Spinal cord (tissue), 10 donors: Measurements from ENCODE around the gene GPANK1. TPM values are rescaled to one million over a fixed set of nuclear protein-coding genes. Genes with fewer than 3 reads are reported as not detected.

Experiments used
- DNase-seq, 6 donors: peaks; one replicate each; pipeline versions ENCODE4 v3.0.0 to v3.0.0-alpha.2; 2013 to 2015; ENCODE audit warnings: low spot score in 6 of 6, low read depth in 4 of 6
- H3K27ac ChIP-seq: one replicate; pipeline ENCODE4 v1.5.1; 2013; ENCODE audit warnings: low read depth, low read length, control low read depth
- H3K27me3 ChIP-seq: one replicate; pipeline ENCODE4 v1.6.1; 2013; ENCODE audit warnings: low read length; ENCODE audit not compliant: control insufficient read depth, insufficient read depth
- H3K36me3 ChIP-seq: one replicate; pipeline ENCODE4 v1.6.1; 2013; ENCODE audit warnings: low read length; ENCODE audit not compliant: control insufficient read depth, insufficient read depth
- H3K4me1 ChIP-seq: one replicate; pipeline ENCODE4 v1.6.1; 2013; ENCODE audit warnings: low read length; ENCODE audit not compliant: control insufficient read depth, insufficient read depth
- H3K4me3 ChIP-seq: one replicate; pipeline ENCODE4 v1.5.1; 2013; ENCODE audit warnings: low read depth, low read length, control low read depth
- H3K9me3 ChIP-seq: one replicate; pipeline ENCODE4 v1.6.1; 2013; ENCODE audit warnings: low read length; ENCODE audit not compliant: control insufficient read depth, insufficient read depth
- WGBS: methylation state at CpG from one replicate; pipeline ENCODE4 v1.1.5; 2013; ENCODE audit warnings: missing lambda C conversion rate; ENCODE audit not compliant: insufficient coverage; 5-methylcytosine and 5-hydroxymethylcytosine counted together
- polyA plus RNA-seq, 2 donors: library from polyadenylated mRNA; unstranded; fragments of 120-200 nt; gene quantifications; one replicate each; pipeline ENCODE4 v1.2.1, GENCODE V29; 2013; ENCODE audit not compliant: insufficient read length in 2 of 2
- total RNA-seq, 2 donors: library from RNA; depleted of rRNA in 1 of 2; stranded (reverse); fragments of 120-200 nt in 1 of 2; fragments of >200 nt in 1 of 2; gene quantifications; one replicate each; pipeline versions ENCODE4 v1.2.3 to v1.2.4, GENCODE V29; 2013 to 2014
- donor health status: healthy.

GPANK1 gene
- total and polyA plus RNA-seq, 4 donors = 9.1 to 19.9 (median 16.1) TPM

DNA sequence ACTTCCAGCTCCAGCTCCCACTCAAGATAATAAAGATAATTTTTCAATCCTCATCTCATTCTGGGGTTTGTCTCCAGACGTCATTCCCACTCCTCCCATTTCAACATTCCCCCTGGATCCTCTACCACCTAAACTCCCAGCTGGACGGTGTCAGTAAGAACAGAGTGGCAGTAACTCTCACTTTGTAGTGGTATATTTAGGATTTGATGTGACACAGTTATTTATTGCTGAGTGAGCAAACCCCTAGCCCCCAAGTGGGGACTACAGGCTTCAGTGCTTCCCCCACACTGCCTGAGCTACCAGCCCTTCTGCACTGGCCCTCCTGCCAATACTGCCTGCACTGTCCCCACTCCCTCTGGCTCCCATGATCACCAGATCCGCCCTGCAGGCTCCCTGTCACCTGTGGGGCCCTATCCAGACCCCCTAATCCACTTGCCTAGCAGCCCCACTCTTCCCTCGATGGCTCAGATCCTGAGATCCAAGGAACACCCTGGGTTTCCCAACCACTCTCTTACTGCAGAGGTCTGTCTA, 6.6 kb downstream of the GPANK1 start:
- Histone ChIP-seq H3K4me3 (no peak overlapping the region), H3K4me1 (peaks cover 45% of the 10 kb centered on the region), H3K27me3 (no peaks in the 10 kb centered on the region), H3K36me3 (peaks cover 42% of the 10 kb centered on the region), H3K27ac (no peak overlapping the region), H3K9me3 (no peaks in the 10 kb centered on the region)
- DNase-seq = no peak
- WGBS = 91% methylated on average over 2 of the region's 4 CpGs

DNA sequence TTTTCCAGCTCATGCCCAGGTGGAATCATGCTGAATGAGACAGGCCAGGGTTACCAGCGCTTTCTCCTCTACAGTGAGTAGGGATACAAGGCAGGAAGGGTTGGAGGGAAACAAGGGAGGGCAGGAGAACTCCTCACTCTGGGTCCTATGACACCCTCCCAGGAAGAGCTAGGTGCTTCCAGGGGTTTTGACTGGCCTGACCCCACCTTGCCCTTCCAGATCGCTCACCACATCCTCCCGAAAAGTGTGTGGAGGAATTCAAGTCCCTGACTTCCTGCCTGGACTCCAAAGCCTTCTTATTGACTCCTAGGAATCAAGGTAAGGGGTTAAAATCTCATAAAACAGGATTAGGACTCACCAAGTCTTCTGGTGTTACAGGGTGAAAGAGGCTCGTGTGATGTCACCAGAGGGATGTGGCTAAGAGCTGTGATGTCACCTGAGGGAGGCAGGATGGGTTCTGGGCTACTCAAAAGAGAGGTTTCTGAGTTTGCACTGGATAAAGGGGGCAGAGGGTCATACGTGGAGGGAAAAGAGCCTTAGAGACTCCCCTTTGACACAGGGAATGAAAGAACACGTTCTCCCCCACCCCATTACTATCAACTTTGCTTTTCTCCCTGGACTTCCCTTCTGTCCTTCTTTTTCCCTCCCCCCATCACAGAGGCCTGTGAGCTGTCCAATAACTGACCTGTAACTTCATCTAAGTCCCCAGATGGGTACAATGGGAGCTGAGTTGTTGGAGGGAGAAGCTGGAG, 7.2 kb downstream of the GPANK1 start:
- no peak for DNase-seq

DNA sequence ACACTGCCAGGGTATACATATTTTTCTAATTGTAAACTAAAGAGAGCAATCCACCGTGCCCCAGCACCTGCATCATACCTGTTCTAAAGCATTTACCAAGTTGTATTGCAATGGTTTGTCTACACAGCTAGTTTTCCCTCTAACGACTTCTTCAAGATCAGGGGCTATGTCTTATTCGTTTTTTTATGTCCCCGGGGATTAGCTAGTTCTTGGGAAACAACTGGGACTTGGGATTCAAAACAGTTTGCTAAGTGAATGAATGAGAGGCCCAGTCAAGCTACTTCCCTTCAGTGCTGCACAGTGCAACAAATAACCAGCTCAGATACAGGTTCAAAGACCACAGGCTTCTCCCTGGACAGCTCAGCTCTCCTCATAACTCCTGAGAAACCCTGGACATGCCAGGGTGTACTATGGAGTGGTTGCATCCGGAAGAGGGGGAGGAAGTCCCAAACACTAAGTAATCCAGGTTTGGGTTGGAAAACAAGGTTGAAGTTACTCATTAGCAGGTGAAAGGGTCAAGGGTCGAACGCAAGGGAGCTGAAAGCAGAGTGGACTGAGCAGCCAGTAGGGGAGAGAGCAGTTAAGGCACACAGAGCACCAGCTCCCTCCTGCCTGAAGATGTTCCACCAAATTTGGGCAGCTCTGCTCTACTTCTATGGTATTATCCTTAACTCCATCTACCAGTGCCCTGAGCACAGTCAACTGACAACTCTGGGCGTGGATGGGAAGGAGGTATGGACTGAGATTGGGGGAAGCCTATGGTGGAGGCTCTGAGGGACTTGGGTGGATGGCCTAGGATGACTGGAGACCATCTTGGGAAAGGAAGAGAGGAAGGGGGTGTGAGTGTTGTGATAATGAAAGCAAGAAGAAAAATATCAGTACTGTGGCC, 9.2 kb downstream of the GPANK1 start, which contains the start of gene APOM:
TSS of gene APOM (plus strand) at position 546 of the 889 bp plus-strand sequence. CDS start at position 619, 73 bp downstream.
- WGBS = 100% methylated on average over 4 of the region's 8 CpGs
- H3K9me3 ChIP-seq = no peaks in the 10 kb centered on the region
- DNase-seq = no peak
- H3K27me3 ChIP-seq = no peaks in the 10 kb centered on the region
- H3K36me3 ChIP-seq = peaks cover 25% of the 10 kb centered on the region
- no peak within 1 kb of the TSS for H3K4me3 ChIP-seq
- no peak within 1 kb of the TSS for H3K27ac ChIP-seq
- peaks cover 40% of the 10 kb centered on the region for H3K4me1 ChIP-seq

More for the DNA sequence above, 7.2 kb downstream of the GPANK1 start:
- H3K27me3 ChIP-seq = no peaks in the 10 kb centered on the region
- H3K36me3 ChIP-seq = peaks cover 38% of the 10 kb centered on the region
- no peak overlapping the region for H3K4me3 ChIP-seq
- H3K27ac ChIP-seq = no peak overlapping the region
- 93% methylated on average over 2 of the region's 6 CpGs for WGBS
- H3K4me1 ChIP-seq = peaks cover 43% of the 10 kb centered on the region
- H3K9me3 ChIP-seq = no peaks in the 10 kb centered on the region

DNA sequence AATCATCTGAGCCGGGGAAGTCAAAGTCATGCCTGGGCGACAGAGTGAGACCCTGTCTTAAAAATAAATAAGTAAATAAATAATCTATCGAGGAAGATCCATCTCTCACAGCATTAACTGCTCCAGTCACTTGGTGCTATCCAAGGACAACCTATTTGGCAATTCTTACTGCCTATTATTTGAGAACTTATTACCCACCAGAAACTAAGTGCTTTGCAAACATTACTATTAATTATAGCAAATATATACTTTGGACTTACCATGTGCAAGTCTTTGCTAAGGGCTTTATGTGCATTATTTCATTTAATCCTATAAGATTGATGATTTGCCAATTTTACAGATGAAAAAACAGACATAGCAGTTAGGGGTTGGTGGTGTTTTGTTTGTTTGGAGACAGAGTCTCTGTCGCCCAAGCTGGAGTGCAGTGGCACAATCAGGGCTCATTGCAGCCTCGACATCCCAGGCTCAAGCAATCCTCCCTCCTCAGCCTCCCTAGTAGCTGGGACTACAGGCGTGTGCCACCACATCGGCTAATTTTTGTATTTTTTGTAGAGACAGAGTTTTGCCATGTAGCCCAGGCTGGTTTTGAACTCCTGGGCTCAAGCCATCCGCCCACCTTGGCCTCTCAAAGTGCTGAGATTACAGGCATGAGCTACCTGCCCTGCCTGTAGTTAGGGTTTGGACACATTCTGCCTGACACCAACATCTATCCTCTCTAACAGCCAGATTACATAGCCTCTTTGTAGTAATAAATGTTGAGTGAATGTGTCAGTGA, 10.0 kb downstream of the GPANK1 start:
- peaks cover 34% of the 10 kb centered on the region for H3K4me1 ChIP-seq

DNA sequence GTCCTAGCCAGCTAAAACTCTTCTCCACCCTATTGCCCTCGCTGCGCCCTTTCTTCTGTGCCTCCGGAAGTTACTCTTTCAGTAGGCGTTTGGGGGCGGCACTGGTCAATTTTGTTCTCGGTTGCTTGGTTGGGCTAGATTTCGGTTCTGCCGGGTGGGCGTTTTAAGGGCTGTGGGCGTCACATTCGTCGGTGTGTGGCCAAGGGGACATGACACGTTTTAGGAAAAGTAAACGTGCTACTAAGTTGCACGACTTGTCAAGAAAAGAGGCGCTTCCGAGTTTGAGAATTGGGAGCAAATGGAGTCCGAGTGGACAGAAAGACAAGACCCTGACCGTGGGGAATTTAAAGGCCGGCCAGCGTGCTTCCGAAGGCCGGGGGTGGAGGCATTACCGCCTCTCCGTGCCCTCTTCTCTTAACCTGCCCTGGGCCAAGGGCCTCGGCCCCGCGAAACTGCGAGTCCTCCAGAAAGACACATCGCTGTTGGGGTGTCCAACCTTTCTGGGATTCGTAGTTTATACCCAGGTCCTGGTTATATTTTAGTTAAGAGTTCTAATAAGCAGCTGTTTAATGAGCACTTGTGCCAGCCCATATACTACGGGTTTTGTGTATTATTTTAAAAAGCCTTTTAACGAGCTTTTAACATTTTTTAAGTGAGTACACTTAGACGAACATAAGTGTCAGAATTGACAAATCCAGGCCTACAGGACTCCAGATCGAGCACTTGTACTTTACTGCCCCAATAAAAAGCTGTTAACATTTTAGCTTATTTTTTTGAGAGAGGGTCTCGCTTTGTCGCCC, 11.7 kb downstream of the GPANK1 start:
- H3K27me3 ChIP-seq = no peaks in the 10 kb centered on the region
- H3K27ac ChIP-seq = peak overlapping the region; percentile 99
- peak overlapping the region; percentile 98 for H3K4me3 ChIP-seq
- 1% methylated on average over 20 of the region's 37 CpGs for WGBS
- peaks cover 24% of the 10 kb centered on the region for H3K36me3 ChIP-seq
- DNase-seq = no peak
- no peaks in the 10 kb centered on the region for H3K9me3 ChIP-seq
- H3K4me1 ChIP-seq = peaks cover 19% of the 10 kb centered on the region

More for the DNA sequence above, 10.0 kb downstream of the GPANK1 start:
- Histone ChIP-seq H3K4me3 (no peak overlapping the region), H3K9me3 (no peaks in the 10 kb centered on the region), H3K36me3 (peaks cover 25% of the 10 kb centered on the region), H3K27me3 (no peaks in the 10 kb centered on the region), H3K27ac (no peak overlapping the region)
- DNase-seq = no peak
- WGBS = 100% methylated on average over 1 of the region's 8 CpGs

DNA sequence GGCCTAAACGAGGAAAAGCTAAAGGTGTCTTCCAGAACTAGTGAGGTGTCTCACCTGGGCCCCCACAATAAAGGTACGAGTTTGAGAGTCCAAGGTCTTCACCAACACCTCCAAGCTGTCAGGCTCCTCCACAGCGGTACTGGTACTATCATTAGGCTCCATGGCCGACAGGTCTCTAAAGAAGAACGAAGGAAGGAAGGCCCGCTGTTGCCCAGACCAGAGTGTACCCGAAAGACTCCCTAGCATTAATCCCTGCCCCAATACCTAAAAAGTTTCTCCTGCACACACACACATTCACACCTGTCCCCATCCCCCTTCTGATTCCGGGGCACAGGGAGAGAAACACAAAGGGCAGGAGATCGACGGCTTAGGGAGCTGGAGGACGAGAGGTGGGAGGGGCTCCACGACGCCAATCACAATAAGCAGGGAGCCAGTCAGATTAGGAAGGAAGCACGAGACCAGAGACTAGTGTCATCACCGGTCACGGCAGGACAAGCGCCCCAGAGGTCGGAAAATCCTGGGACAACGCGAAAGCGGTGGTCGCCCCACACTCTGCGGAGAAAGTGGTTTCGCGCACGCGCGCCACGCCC, 13.1 kb downstream of the GPANK1 start:
- WGBS = 5% methylated on average over 25 of the region's 29 CpGs

DNA sequence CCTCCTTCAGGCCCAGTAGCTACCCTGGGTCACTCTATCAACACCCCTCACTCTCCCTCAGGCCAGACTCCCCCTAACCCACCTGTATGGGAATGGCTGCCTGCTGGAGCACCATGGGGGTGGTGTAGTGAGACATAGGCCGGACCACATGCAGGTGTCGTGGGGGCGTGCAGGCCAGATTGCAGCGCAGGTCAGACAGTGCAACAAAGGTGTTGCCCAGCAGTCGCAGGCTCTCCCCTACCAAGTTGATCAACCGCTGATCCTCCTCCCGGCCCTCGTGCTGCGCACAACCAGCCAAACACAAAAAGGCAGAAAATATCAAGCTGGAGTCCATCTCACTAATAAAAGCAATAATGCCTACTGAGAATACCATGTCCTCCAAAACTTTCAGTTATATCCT, 19.5 kb downstream of the GPANK1 start:
- Histone ChIP-seq H3K27ac (no peak overlapping the region), H3K36me3 (peaks cover 86% of the 10 kb centered on the region), H3K9me3 (no peaks in the 10 kb centered on the region), H3K4me1 (no peaks in the 10 kb centered on the region), H3K4me3 (no peak overlapping the region), H3K27me3 (no peaks in the 10 kb centered on the region)
- 98% methylated on average over 8 of the region's 9 CpGs for WGBS
- no peak for DNase-seq

More for the DNA sequence above, 13.1 kb downstream of the GPANK1 start:
- Histone ChIP-seq H3K4me3 (peak overlapping the region; percentile 98), H3K27ac (peak overlapping the region; percentile 99), H3K4me1 (peaks cover 18% of the 10 kb centered on the region), H3K36me3 (peaks cover 29% of the 10 kb centered on the region), H3K27me3 (no peaks in the 10 kb centered on the region), H3K9me3 (no peaks in the 10 kb centered on the region)
- DNase-seq = no peak

DNA sequence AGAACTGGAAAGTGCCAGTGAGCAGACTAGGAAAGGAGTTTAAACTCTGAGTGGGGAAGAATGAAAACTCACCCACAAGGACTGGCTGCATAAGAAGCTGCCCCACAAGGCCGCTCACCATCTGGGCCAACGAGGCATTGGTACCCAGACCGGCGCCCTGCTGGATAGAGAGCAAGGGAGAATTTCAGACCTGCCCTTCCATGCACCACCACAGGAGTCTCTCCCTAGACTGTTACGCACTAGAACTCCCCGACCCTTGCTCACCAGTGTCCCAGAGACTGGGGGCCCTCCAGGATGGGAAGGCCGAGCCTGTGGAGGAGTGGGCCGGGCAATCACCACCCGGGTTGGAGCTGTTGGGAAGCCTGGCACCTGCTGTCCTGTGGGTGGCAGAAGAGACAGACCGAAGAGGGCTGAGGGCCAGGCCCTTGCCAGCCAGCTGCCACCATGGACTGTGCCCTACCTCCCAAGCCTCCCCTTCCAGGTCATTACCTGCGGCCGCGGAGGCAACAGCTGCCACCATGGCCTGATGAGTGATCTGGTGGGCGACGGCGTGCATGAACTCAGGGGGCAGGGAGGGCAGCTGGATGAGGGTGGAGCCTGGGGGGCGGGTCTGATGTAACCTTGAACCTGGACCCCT, 20.9 kb downstream of the GPANK1 start:
- no peaks in the 10 kb centered on the region for H3K9me3 ChIP-seq
- H3K36me3 ChIP-seq = peaks cover 92% of the 10 kb centered on the region
- no peak overlapping the region for H3K4me3 ChIP-seq

More for the DNA sequence above, 20.9 kb downstream of the GPANK1 start:
- Histone ChIP-seq H3K27me3 (no peaks in the 10 kb centered on the region), H3K4me1 (no peaks in the 10 kb centered on the region), H3K27ac (no peak overlapping the region)
- 83% methylated on average over 10 of the region's 17 CpGs for WGBS
- no peak for DNase-seq
